Femur (tissue), 1 donor: ENCODE measurements around the gene AK2.
"Not testable (repeated sequence)": the region's sequence is repeated elsewhere in the genome, so short reads cannot be mapped to it uniquely, and the experiment has no call there.

Experiments
- DNase-seq: peaks from one replicate; pipeline ENCODE4 v3.0.0-alpha.2; 2017

Gene AK2

DNA sequence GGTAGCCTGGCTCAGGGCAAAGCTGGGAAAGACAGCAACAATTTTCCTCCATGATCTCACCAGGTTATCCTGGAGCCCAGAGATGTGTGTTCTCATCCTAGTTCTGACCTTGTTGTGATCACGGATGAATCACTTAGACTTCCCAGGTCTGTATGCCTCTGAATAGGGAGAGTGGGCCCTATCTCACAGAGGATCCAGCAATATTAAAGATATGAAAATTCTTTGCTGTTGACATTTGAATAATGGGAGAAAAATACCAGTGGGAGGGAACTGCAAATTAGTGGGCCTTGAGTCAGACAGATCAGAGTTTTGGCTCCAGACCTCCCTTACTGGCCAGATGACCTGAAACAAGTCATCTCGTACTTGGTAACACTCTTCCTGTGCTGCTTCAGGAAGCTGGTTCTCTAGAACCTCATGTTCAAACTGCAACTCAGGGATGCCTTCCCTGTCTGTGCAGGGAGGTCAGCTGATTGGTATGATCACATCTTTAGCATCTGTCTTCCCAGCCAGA, 39.2 kb downstream of the AK2 start:
- DNase-seq: no peak

DNA sequence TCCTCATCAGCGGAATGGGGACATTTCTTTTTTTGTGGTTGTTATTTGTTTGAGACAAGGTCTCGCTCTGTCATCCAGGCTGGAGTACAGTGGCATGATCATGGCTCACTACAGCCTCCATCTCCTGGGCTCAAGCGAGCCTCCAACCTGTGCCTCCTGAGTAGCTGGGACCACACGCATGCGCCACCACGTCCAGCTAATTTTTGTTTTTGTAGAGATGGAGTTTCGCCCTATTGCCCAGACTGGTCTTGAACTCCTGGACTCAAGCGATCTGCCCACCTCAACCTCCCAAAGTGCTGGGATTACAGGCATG, 43.4 kb downstream of the AK2 start:
- not testable (repeated sequence) for DNase-seq

DNA sequence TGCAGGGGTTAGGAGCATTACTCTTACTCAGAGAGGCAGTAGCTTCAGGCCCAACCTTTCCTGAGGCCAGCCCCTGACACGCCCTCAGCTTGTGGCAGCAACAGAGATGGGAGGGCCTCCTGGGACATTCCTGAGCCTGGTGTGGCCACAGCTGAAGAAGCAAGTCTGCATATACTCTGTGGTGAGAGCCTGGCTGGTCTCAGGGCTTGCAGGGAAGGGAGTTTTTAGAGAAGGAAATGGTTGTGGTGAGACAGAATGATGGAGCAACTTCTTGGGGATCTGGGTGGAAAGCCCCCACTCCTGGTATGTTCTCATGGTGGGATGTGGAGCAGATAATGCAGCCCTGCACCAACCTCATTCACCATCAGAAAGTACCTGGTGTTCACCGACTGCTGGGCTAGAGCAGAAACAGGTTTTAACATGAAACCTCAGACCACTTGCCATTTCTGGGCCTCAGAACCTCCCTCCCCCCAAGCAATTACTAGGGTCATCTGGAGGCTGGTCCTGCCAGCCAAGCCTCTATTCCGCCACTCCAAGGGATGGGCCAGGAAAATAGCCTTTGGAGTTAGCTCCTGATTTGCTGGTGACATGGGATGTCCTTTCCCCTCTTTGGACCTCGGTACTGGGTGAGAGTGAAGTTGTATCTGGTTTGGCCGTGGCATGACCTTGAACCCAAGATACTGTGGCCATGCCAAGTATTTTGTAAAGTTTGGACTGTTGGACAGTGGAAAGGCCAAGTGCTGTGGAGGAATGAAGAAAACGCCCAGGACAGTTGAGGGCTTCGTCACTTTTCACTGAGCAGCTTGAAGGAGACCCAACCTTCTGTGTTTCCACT, 44.0 kb downstream of the AK2 start:
- peak; percentile 89 for DNase-seq

DNA sequence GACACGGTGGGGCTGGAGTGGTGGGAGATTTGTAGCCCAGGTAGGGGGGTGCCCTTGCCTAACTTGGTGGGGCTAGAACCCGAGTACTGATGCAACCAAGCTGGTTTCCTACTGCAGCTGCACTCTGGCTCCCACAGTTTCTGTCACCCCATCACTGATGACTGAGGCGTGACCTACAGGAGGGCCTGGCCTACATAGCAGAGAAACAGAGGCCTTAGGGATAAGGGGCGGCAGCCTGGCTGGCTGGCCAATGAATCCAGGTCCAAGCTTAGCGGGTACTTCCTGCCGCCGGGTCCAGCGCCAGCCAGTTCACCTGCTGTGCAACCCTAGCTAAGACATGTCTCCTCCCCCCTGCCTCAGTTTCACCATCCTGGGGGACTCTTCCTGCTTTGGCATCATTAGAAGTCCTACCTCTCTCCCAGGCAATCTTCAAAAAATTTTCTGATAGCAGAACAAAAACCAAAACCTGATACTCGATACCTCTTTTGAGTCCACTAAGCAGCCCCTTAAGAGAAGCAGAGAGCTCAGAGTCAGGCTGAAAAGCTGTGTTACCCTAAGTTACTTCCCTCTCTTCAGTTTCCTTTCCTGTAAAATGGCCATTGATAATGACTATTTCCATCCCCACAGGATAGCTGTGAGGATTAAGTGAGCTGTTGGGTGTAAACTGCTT, 44.7 kb downstream of the AK2 start:
- DNase-seq: no peak

- DNase-seq: no peak
Measured at GRCh38 chr1:32991386-32991785, 45.3 kb downstream of the AK2 start.

- no peak for DNase-seq
Measured at GRCh38 chr1:32990887-32991286, 45.8 kb downstream of the AK2 start.

GRCh38 chr1:32989160-32990050, 47.3 kb downstream of the AK2 start:
- peak; percentile 73 for DNase-seq

GRCh38 chr1:32988665-32989064, 48.0 kb downstream of the AK2 start:
- no peak for DNase-seq

DNA sequence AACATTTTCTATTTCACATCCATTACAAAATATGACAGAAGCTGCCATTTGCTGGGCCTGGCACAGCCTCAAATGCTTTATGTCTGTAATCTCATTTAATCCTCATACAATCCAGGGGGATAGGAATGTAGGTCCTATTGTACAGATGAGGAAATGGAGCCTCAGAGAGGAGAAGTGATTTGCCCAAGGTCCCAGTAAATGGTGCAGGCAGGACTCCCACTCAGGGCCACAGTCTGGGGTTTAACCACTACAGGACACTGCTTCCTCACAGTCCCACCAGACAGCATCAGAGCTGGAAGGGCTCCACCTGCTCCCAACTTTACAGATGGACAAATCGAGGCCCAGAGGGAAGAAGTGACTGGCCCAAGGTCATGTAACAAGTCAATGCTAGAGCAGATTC, 51.5 kb downstream of the AK2 start:
- no peak for DNase-seq

- DNase-seq: peak; percentile 50
Measured at GRCh38 chr1:32984455-32985171, 52.1 kb downstream of the AK2 start.

DNA sequence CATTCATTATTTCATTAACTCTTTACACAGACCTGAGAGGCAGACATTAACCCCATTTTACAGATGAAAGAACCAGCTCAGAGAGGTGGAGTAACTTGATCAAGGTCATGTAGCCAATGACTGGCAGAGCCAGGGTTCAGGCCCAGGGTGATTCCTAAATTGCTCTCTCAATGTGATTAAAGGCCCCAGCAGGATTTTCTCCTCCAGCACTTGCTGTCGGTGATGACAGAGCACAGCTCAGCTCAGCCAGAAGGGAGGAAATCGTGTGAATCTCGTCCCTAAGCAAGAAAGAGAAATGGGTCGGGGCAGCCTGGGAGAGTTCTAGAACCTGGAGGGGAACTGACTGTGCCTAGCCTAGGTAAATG, 52.6 kb downstream of the AK2 start:
- no peak for DNase-seq

GRCh38 chr1:32983020-32983419, 53.7 kb downstream of the AK2 start:
- no peak for DNase-seq

GRCh38 chr1:32981003-32981901, 55.4 kb downstream of the AK2 start:
- DNase-seq: peak; percentile 52

- DNase-seq: no peak
Measured at GRCh38 chr1:32980080-32980479, 56.6 kb downstream of the AK2 start.

- DNase-seq: no peak
Measured at GRCh38 chr1:32978854-32979253, 57.8 kb downstream of the AK2 start.

DNA sequence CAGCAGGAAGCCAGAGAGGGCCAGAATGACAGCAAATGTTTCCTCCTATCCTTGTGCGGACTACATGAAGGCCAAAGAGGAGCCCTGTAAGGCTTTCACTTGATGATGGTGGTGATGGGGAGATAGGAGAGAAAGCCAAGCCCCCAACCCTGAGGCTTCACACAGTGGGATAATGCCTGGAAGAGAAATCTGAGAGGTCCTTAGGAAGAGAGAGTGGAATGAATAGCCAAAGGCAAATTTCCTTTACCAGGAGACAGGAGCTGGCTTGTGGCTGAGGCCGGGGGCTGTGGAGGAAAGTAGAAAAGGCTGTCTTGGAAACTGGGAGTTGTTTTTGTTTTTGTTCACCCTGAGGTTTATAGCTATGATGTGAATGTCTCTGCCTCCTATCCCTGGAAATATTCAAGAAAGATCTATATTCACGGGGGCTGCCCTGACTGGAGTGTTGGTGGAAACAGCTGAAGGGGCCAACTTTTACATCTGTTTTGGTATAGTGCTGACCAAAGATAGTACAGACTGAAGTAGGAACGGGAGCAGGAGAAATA, 59.1 kb downstream of the AK2 start:
- no peak for DNase-seq

- DNase-seq: not testable (repeated sequence)
Measured at GRCh38 chr1:32975055-32975454, 61.6 kb downstream of the AK2 start.

DNA sequence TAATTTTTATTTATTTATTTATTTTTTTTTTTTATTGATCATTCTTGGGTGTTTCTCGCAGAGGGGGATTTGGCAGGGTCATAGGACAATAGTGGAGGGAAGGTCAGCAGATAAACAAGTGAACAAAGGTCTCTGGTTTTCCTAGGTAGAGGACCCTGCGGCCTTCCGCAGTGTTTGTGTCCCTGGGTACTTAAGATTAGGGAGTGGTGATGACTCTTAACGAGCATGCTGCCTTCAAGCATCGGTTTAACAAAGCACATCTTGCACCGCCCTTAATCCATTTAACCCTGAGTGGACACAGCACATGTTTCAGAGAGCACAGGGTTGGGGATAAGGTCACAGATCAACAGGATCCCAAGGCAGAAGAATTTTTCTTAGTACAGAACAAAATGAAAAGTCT, 63.2 kb downstream of the AK2 start:
- DNase-seq: not testable (repeated sequence)

DNA sequence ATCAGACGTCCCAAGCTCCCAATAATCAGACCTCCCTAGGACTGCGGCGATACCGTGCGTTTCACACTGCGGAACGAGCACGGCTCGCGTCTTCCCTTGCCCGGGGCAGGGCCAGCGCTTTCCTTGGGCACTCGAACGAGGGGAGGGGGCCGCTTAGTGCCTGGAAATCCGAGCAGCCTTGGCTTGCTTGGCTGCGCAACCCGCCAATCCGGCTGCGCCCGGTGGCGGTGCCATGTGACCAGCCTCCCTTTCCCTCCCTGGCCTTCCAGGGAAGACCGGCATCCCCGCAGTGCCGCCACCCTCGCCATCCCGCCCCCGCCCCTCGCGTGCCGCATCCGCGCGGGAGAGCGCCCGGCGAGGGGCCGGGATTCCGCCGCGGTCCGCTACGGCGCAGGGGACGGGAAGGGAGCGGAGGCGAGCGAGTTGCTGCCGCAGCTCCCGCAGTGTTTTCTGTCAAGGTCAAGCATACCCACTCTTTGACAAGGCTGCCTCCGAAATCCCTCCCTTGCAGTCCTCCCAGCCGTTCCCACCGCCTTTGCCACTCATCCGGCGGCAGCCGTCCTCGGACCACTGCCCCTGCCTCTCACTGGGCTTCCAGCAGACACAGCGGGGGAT, 63.8 kb downstream of the AK2 start:
- peak; percentile 80 for DNase-seq

DNA sequence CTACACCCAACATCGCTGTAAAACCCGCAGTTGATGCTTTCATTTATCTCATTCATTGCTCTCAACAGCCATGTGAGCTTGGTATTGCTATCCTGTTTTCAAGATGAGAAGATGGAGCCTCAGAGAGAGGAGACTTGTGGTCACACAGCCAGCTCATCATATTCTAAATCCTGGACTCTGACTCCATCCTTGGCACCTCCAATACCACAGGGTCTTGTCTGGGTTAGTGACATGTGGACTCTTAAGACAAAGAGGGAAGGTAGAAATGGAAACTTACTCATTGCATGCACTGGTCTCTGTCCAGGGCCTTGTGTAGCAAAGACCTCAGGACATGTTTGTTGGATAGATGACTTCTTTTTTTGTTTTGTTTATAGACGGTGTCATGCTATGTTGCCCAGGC, 65.1 kb downstream of the AK2 start:
- no peak for DNase-seq

- DNase-seq: no peak
Measured at GRCh38 chr1:32971156-32971555, 65.5 kb downstream of the AK2 start.
